ENCODE data around the gene TMBIM1. TPM values are rescaled to one million over a fixed set of nuclear protein-coding genes. Genes with fewer than 3 reads are reported as not detected.

Gene TMBIM1
- total RNA-seq, 4 donors from 2014 or later, result 183 to 282 (median 202) TPM

- no peak overlapping the region for H3K4me3 ChIP-seq
- 86 to 91% methylated on average over 13 of the region's 13 CpGs for WGBS, 2 donors
- no peaks in the 10 kb centered on the region for H3K9me3 ChIP-seq
- TF ChIP-seq POLR2A (IDR thresholded peaks at IDR 0.05) (no peak), EP300 (IDR thresholded peaks at IDR 0.05) (no peak)
- TF ChIP-seq, protein P1, sequence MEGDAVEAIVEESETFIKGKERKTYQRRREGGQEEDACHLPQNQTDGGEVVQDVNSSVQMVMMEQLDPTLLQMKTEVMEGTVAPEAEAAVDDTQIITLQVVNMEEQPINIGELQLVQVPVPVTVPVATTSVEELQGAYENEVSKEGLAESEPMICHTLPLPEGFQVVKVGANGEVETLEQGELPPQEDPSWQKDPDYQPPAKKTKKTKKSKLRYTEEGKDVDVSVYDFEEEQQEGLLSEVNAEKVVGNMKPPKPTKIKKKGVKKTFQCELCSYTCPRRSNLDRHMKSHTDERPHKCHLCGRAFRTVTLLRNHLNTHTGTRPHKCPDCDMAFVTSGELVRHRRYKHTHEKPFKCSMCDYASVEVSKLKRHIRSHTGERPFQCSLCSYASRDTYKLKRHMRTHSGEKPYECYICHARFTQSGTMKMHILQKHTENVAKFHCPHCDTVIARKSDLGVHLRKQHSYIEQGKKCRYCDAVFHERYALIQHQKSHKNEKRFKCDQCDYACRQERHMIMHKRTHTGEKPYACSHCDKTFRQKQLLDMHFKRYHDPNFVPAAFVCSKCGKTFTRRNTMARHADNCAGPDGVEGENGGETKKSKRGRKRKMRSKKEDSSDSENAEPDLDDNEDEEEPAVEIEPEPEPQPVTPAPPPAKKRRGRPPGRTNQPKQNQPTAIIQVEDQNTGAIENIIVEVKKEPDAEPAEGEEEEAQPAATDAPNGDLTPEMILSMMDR (IDR thresholded peaks at IDR 0.05), result no peak
- no peak for DNase-seq (ENCODE audit: low spot score in 2 of 2)
- H3K4me1 ChIP-seq, result peaks cover 0 to 53% (median 32%) of the 10 kb centered on the region in 4 donors
- peak overlapping the region in 2 of 4 donors; percentile 38 to 40 for H3K27ac ChIP-seq
- H3K36me3 ChIP-seq, result peaks cover 0 to 58% (median 20%) of the 10 kb centered on the region in 3 donors
- no peaks in the 10 kb centered on the region for H3K27me3 ChIP-seq
These were observed 35.5 kb downstream of the TMBIM1 start for GRCh38 chr2:218256612-218257350.

DNA sequence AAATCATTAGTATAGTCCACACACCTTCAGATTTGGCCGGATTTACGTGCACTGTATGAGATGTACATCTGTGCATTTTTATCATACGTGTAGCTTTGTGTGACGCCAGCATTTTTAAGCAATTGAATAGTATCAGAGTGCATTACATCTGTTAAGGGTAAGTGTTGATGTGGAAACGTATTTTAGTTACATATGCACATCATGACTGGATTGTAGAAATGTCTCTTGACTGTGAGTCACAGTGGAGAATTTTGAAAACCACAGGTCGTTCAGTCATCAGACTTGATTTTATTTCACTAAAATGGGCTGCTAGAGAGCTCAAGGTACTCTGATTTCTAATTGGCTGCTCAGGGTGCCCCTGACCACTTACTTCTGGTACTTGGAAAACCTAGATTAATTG is 36.9 kb downstream of the TMBIM1 start:
- 70 to 76% methylated on average over 6 of the region's 6 CpGs for WGBS, 2 donors
- Histone ChIP-seq H3K36me3 (peaks cover 2 to 71% (median 32%) of the 10 kb centered on the region in 3 donors), H3K9me3 (no peaks in the 10 kb centered on the region), H3K4me3 (no peak overlapping the region), H3K4me1 (peaks cover 0 to 40% (median 20%) of the 10 kb centered on the region in 4 donors), H3K27me3 (no peaks in the 10 kb centered on the region), H3K27ac (no peak overlapping the region)
- no peak for TF ChIP-seq EP300 (IDR thresholded peaks at IDR 0.05)
- TF ChIP-seq POLR2A (IDR thresholded peaks at IDR 0.05), result no peak
- TF ChIP-seq, protein P1 (IDR thresholded peaks at IDR 0.05), result no peak
- no peak for DNase-seq (ENCODE audit: low spot score in 2 of 2)

- Histone ChIP-seq H3K9me3 (no peaks in the 10 kb centered on the region), H3K4me3 (no peak overlapping the region), H3K4me1 (peaks cover 0 to 18% (median 2%) of the 10 kb centered on the region in 4 donors), H3K27ac (no peak overlapping the region), H3K36me3 (peaks cover 4 to 93% (median 46%) of the 10 kb centered on the region in 3 donors), H3K27me3 (no peaks in the 10 kb centered on the region)
- no peak for TF ChIP-seq EP300 (IDR thresholded peaks at IDR 0.05)
- no peak for TF ChIP-seq POLR2A (IDR thresholded peaks at IDR 0.05)
- TF ChIP-seq, protein P1 (IDR thresholded peaks at IDR 0.05), result no peak
- no peak for DNase-seq (ENCODE audit: low spot score in 2 of 2)
- WGBS, 2 donors, result 85 to 87% methylated on average over 5 of the region's 5 CpGs
These were observed 39.1 kb downstream of the TMBIM1 start for GRCh38 chr2:218253232-218253625.

GRCh38 chr2:218252509-218253231 is 39.6 kb downstream of the TMBIM1 start:
- H3K27me3 ChIP-seq, result no peaks in the 10 kb centered on the region
- H3K36me3 ChIP-seq, result peaks cover 4 to 99% (median 50%) of the 10 kb centered on the region in 3 donors
- TF ChIP-seq, protein P1 (IDR thresholded peaks at IDR 0.05), result no peak
- TF ChIP-seq EP300 (IDR thresholded peaks at IDR 0.05) (no peak), POLR2A (IDR thresholded peaks at IDR 0.05) (no peak)
- no peak overlapping the region for H3K27ac ChIP-seq
- H3K4me1 ChIP-seq, result peaks cover 0 to 17% (median 0%) of the 10 kb centered on the region in 4 donors
- no peak overlapping the region for H3K4me3 ChIP-seq
- no peaks in the 10 kb centered on the region for H3K9me3 ChIP-seq
- DNase-seq (ENCODE audit: low spot score in 2 of 2), result no peak
- 71 to 79% methylated on average over 6 of the region's 7 CpGs for WGBS, 2 donors

DNA sequence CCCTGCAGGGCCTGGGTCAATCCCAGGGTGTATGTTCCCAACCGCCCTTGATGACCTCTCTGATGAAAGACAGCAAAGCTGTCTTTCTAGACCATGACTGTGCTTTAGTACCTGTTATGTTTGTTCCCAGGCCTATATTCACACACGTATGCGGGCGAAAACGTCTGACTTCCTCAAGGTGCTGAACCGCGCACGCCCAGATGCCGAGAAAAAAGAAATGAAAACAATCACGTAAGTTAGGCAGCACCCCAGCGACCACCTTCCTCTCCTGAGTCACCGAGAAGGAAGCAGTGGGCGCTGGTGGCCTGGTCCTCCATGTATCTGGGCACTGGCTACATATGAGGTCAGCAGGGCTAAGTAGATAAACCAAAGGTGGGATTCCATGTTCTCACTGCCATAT is 42.6 kb downstream of the TMBIM1 start:
- H3K36me3 ChIP-seq, result peaks cover 8 to 100% (median 74%) of the 10 kb centered on the region in 3 donors
- TF ChIP-seq POLR2A (IDR thresholded peaks at IDR 0.05), result no peak
- TF ChIP-seq, protein P1 (IDR thresholded peaks at IDR 0.05), result no peak
- TF ChIP-seq EP300 (IDR thresholded peaks at IDR 0.05), result no peak
- H3K4me1 ChIP-seq, result peaks cover 0 to 7% (median 0%) of the 10 kb centered on the region in 4 donors
- H3K9me3 ChIP-seq, result no peaks in the 10 kb centered on the region
- DNase-seq (ENCODE audit: low spot score in 2 of 2), result no peak
- WGBS, 2 donors, result 89 to 91% methylated on average over 13 of the region's 13 CpGs
- no peak overlapping the region for H3K4me3 ChIP-seq
- no peaks in the 10 kb centered on the region for H3K27me3 ChIP-seq
- no peak overlapping the region for H3K27ac ChIP-seq

Data from tibial nerve (tissue), 4 donors.